ENCODE measurements around the gene MPZL3. TPM values are rescaled to one million over a fixed set of nuclear protein-coding genes. Genes with fewer than 3 reads are reported as not detected.

Gene MPZL3
- 0.06 TPM in 1 of 2 replicates, not detected in the other for total RNA-seq (2014; rRNA removed)
- not detected for polyA plus RNA-seq (2012)

- DNase-seq (ENCODE audit: low read depth) = peak; percentile 9
Observed at GRCh38 chr11:118251858-118252652, at the start of gene MPZL3. Gene MPZL3, minus strand, starts transcription at chr11:118252365. Its CDS starts 71 bp downstream, at chr11:118252294.

GRCh38 chr11:118301600-118302195 lies 49.5 kb upstream of the MPZL3 start:
- DNase-seq (ENCODE audit: low read depth) = no peak

GRCh38 chr11:118295815-118296454 lies 43.8 kb upstream of the MPZL3 start:
- DNase-seq (ENCODE audit: low read depth) = no peak

GRCh38 chr11:118295199-118295598 lies 43.0 kb upstream of the MPZL3 start:
- no peak for DNase-seq (ENCODE audit: low read depth)

- DNase-seq (ENCODE audit: low read depth) = no peak
Observed at GRCh38 chr11:118294053-118294452, 41.9 kb upstream of the MPZL3 start.

GRCh38 chr11:118291477-118292135 lies 39.4 kb upstream of the MPZL3 start:
- no peak for DNase-seq (ENCODE audit: low read depth)

- DNase-seq (ENCODE audit: low read depth) = no peak
Observed at GRCh38 chr11:118290923-118291322, 38.8 kb upstream of the MPZL3 start.

GRCh38 chr11:118289401-118289800 lies 37.2 kb upstream of the MPZL3 start:
- DNase-seq (ENCODE audit: low read depth) = no peak

GRCh38 chr11:118287006-118287405 lies 34.8 kb upstream of the MPZL3 start:
- no peak for DNase-seq (ENCODE audit: low read depth)

- DNase-seq (ENCODE audit: low read depth) = no peak
Observed at GRCh38 chr11:118286545-118286944, 34.4 kb upstream of the MPZL3 start.

GRCh38 chr11:118283756-118284350 lies 31.7 kb upstream of the MPZL3 start:
- DNase-seq (ENCODE audit: low read depth) = no peak

- DNase-seq (ENCODE audit: low read depth) = no peak
Observed at GRCh38 chr11:118283037-118283636, 31.0 kb upstream of the MPZL3 start.

GRCh38 chr11:118282606-118283005 lies 30.4 kb upstream of the MPZL3 start:
- no peak for DNase-seq (ENCODE audit: low read depth)

- no peak for DNase-seq (ENCODE audit: low read depth)
Observed at GRCh38 chr11:118281284-118281683, 29.1 kb upstream of the MPZL3 start.

GRCh38 chr11:118277312-118277711 lies 25.1 kb upstream of the MPZL3 start:
- no peak for DNase-seq (ENCODE audit: low read depth)

GRCh38 chr11:118276422-118276821 lies 24.3 kb upstream of the MPZL3 start:
- DNase-seq (ENCODE audit: low read depth) = no peak

- DNase-seq (ENCODE audit: low read depth) = no peak
Observed at GRCh38 chr11:118275176-118275575, 23.0 kb upstream of the MPZL3 start.

GRCh38 chr11:118274186-118274585 lies 22.0 kb upstream of the MPZL3 start:
- no peak for DNase-seq (ENCODE audit: low read depth)

GRCh38 chr11:118272001-118272400 lies 19.8 kb upstream of the MPZL3 start:
- no peak for DNase-seq (ENCODE audit: low read depth)

GRCh38 chr11:118267486-118267885 lies 15.3 kb upstream of the MPZL3 start:
- DNase-seq (ENCODE audit: low read depth) = no peak

- no peak for DNase-seq (ENCODE audit: low read depth)
Observed at GRCh38 chr11:118265954-118266353, 13.8 kb upstream of the MPZL3 start.

All from LHCN-M2 (cell line).